Duodenal mucosa (tissue), 2 donors: ENCODE measurements around the gene FGD4.

Experiments used
- H3K27ac ChIP-seq: one replicate; pipeline ENCODE4 v1.7.0; 2013; ENCODE audit warnings: low read depth, low read length
- H3K27me3 ChIP-seq, 2 donors: one replicate each; pipeline ENCODE4 v1.7.0; 2013; ENCODE audit warnings: low read length in 2 of 2, control low read depth in 1 of 2; ENCODE audit not compliant: insufficient read depth in 2 of 2, control insufficient read depth in 1 of 2
- H3K36me3 ChIP-seq, 2 donors: one replicate each; pipeline ENCODE4 v1.7.0; 2013; ENCODE audit warnings: low read length in 2 of 2, control low read depth in 1 of 2; ENCODE audit not compliant: insufficient read depth in 2 of 2, control insufficient read depth in 1 of 2
- H3K4me1 ChIP-seq, 2 donors: one replicate each; pipeline ENCODE4 v1.7.0; 2013; ENCODE audit warnings: low read length in 2 of 2, control low read depth in 1 of 2; ENCODE audit not compliant: insufficient read depth in 2 of 2, control insufficient read depth in 1 of 2
- H3K4me3 ChIP-seq, 2 donors: one replicate each; pipeline ENCODE4 v1.7.0; 2013; ENCODE audit warnings: low read length in 2 of 2, low read depth in 1 of 2
- H3K9ac ChIP-seq, 2 donors: one replicate each; pipeline ENCODE4 v1.7.0; 2013; ENCODE audit warnings: low read length in 2 of 2, low read depth in 1 of 2
- H3K9me3 ChIP-seq, 2 donors: one replicate each; pipeline ENCODE4 v1.7.0; 2013; ENCODE audit warnings: low read length in 2 of 2, control low read depth in 1 of 2; ENCODE audit not compliant: control insufficient read depth in 1 of 2

FGD4 gene

DNA sequence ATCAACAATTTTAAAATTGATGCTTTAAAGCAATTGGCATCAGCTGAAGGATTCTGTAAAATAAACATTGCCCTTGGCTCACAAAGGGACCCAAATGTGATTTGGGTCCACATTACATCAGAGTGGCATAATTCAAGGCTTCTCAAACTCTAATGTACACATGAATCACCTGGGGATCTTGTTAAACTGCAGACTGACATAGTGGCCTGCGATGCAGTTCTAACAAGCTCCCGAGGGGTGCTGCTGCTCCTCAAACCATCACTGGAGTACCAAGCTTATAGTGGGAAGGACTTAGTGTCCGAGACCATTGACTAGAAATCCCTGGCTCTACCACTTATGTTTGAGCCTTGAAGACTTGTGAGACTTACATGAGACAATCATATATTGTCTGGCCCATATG is 247.9 kb downstream of the FGD4 start:
- Histone ChIP-seq H3K36me3 (peaks cover 4 to 18% of the 10 kb centered on the region in 2 donors), H3K27me3 (no peaks in the 10 kb centered on the region), H3K4me1 (no peaks in the 10 kb centered on the region), H3K9ac (no peak overlapping the region), H3K9me3 (no peaks in the 10 kb centered on the region), H3K27ac (no peak overlapping the region), H3K4me3 (no peak overlapping the region)

DNA sequence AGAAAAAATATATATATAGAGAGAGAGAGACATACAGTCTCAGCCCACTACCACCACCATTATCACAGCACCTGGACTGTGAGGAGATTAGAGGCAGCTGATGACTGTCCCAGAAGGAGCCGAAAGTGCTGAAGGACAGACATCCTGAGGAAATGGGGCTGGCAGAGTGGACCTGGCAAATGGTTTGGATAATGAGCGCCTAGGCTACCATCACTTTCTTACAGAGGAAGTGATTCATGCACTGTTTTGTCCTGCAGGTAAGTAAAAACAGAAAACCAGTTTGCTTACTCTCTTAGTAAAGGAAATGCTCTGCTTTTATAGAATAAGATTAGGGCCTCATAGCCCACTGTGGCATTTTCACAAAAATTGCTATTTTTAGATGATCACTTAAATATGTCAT is 251.2 kb downstream of the FGD4 start:
- Histone ChIP-seq H3K4me1 (no peaks in the 10 kb centered on the region), H3K27me3 (no peaks in the 10 kb centered on the region), H3K36me3 (peaks cover 0 to 6% of the 10 kb centered on the region in 2 donors), H3K9ac (no peak overlapping the region), H3K27ac (no peak overlapping the region), H3K4me3 (no peak overlapping the region), H3K9me3 (no peaks in the 10 kb centered on the region)

- Histone ChIP-seq H3K27ac (no peak overlapping the region), H3K27me3 (no peaks in the 10 kb centered on the region), H3K36me3 (peaks cover 0 to 1% of the 10 kb centered on the region in 2 donors), H3K4me1 (no peaks in the 10 kb centered on the region), H3K9ac (no peak overlapping the region), H3K9me3 (no peaks in the 10 kb centered on the region), H3K4me3 (no peak overlapping the region)
Measured at GRCh38 chr12:32651151-32651955, 252.0 kb downstream of the FGD4 start.

GRCh38 chr12:32651956-32652210 is 252.5 kb downstream of the FGD4 start:
- Histone ChIP-seq H3K36me3 (no peaks in the 10 kb centered on the region), H3K4me3 (no peak overlapping the region), H3K9ac (no peak overlapping the region), H3K9me3 (no peaks in the 10 kb centered on the region), H3K27me3 (no peaks in the 10 kb centered on the region), H3K27ac (no peak overlapping the region), H3K4me1 (no peaks in the 10 kb centered on the region)

DNA sequence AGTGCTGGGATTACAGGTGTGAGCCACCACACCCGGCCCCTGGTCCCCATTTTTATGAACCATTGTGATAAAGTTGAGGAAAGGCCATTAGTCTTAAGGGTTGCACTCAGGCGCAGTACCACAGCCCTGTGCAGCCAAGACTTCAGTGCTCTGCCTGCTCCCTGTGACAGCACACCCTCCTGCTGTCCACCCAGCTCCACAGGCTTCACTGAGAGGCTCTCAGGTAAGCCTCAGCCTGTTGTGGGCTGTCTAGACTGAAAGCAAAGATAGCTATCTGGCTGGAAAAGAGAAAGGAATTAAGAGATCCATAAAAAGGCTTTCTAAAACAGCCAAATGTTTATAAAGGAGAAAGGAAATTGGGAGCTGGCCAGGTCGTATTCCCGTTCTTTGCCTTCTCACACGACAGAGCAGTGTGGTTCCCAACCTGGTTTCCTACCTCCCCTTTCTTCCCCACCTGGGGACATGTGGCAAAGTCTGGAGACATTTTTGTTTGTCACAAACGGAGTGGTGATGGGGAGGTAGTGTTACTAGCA is 260.6 kb downstream of the FGD4 start:
- no peaks in the 10 kb centered on the region for H3K36me3 ChIP-seq
- H3K27me3 ChIP-seq = no peaks in the 10 kb centered on the region
- H3K27ac ChIP-seq = no peak overlapping the region
- H3K9me3 ChIP-seq = no peaks in the 10 kb centered on the region
- no peak overlapping the region for H3K9ac ChIP-seq
- H3K4me3 ChIP-seq = no peak overlapping the region
- H3K4me1 ChIP-seq = no peaks in the 10 kb centered on the region

DNA sequence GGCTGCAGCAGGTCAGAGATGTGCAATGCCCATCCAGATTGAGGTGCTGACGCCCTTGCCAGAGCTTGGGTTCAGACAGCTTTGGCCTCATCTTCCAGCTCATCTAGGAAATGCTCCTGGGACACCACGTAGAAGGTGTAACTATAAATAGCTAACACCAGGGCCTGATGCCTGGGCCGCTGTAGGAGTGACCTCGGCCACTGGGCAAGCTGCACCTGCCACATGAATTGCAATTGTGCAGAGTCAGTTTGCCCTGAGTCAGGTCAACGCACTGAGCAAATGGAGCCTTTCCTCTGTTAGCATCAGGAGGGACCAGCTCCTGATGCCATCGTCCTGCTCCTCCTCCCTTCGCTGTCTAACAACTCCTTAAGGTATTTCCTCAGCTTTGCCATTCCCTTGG is 262.3 kb downstream of the FGD4 start:
- Histone ChIP-seq H3K27ac (no peak overlapping the region), H3K4me3 (no peak overlapping the region), H3K36me3 (no peaks in the 10 kb centered on the region), H3K9ac (no peak overlapping the region), H3K27me3 (no peaks in the 10 kb centered on the region), H3K9me3 (no peaks in the 10 kb centered on the region), H3K4me1 (no peaks in the 10 kb centered on the region)

- Histone ChIP-seq H3K9ac (no peak overlapping the region), H3K27me3 (no peaks in the 10 kb centered on the region), H3K9me3 (no peaks in the 10 kb centered on the region), H3K36me3 (no peaks in the 10 kb centered on the region), H3K4me3 (no peak overlapping the region), H3K4me1 (no peaks in the 10 kb centered on the region), H3K27ac (no peak overlapping the region)
Measured at GRCh38 chr12:32662665-32663064, 263.3 kb downstream of the FGD4 start.

GRCh38 chr12:32666018-32666417 is 266.7 kb downstream of the FGD4 start:
- Histone ChIP-seq H3K9ac (no peak overlapping the region), H3K4me3 (no peak overlapping the region)

GRCh38 chr12:32669584-32669983 is 270.2 kb downstream of the FGD4 start:
- H3K9me3 ChIP-seq = peaks cover 0 to 6% of the 10 kb centered on the region in 2 donors
- no peak overlapping the region for H3K27ac ChIP-seq
- H3K9ac ChIP-seq = no peak overlapping the region
- no peaks in the 10 kb centered on the region for H3K36me3 ChIP-seq
- H3K4me1 ChIP-seq = no peaks in the 10 kb centered on the region
- H3K4me3 ChIP-seq = no peak overlapping the region
- H3K27me3 ChIP-seq = no peaks in the 10 kb centered on the region

More at GRCh38 chr12:32666018-32666417, 266.7 kb downstream of the FGD4 start:
- peaks cover 0 to 6% of the 10 kb centered on the region in 2 donors for H3K9me3 ChIP-seq
- H3K4me1 ChIP-seq = no peaks in the 10 kb centered on the region
- no peaks in the 10 kb centered on the region for H3K36me3 ChIP-seq
- no peaks in the 10 kb centered on the region for H3K27me3 ChIP-seq
- no peak overlapping the region for H3K27ac ChIP-seq

DNA sequence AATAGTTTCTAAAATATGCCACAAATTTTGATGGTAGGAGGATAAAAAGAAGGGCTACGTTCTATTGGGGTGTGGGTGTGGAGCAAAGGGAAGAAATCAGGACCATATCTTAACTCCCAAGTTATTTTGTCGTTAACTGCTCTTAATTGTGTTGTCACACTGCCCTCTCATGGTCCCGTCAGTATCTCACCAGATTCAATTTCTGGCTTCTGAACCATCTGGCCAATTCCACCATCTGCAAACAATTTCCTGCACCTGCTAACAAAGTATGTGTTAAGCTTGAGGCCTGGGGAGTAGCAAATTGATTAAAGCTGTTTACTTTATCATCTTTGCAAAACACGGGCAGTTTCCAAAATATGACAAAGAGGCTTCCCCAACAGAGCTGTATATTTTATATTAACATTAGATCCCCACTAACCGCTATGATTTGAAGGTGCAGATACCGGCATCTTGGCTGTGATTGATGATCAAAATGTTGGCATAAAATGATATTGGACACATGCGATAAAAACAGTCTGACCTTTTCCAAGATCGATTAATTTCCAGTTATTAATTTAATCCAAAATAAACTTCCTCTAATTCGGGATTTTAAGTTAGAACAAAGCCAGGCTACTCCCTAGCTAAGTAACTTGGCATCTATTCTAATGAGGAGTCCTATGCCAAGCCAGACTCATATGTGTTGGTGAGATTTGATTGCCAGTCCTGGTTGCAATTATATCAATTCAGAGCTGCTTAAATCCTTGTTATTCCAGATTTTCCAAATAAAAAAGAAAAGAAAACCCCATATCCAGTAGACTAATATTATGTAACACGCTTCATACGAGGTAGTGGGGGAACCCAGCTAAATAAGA is 272.8 kb downstream of the FGD4 start:
- H3K9ac ChIP-seq = no peak overlapping the region
- H3K9me3 ChIP-seq = peaks cover 0 to 6% of the 10 kb centered on the region in 2 donors
- no peaks in the 10 kb centered on the region for H3K27me3 ChIP-seq
- no peak overlapping the region for H3K27ac ChIP-seq
- no peaks in the 10 kb centered on the region for H3K36me3 ChIP-seq
- H3K4me3 ChIP-seq = no peak overlapping the region
- no peaks in the 10 kb centered on the region for H3K4me1 ChIP-seq
